ENCODE measurements around the gene GPR108.

The GPR108 gene

GRCh38 chr19:6713773-6714692 lies 23.3 kb downstream of the GPR108 start:
- Histone ChIP-seq H3K9ac (no peak overlapping the region), H3K79me2 (no peaks in the 10 kb centered on the region), H3K27ac (no peak overlapping the region), H3K4me1 (no peaks in the 10 kb centered on the region), H3K4me3 (ENCODE audit: low read depth, low read length) (no peak overlapping the region), H3K4me2 (ENCODE audit: low read length) (no peak overlapping the region), H3K27me3 (ENCODE audit: control insufficient read depth, insufficient read depth, low read length) (no peaks in the 10 kb centered on the region), H3K9me3 (ENCODE audit: control insufficient read depth, low read length) (no peaks in the 10 kb centered on the region), H3K36me3 (ENCODE audit: control insufficient read depth, insufficient read depth, low read length) (no peaks in the 10 kb centered on the region), H2AFZ (no peak overlapping the region)
- TF ChIP-seq CTCF (IDR thresholded peaks at IDR 0.05), result no peak

DNA sequence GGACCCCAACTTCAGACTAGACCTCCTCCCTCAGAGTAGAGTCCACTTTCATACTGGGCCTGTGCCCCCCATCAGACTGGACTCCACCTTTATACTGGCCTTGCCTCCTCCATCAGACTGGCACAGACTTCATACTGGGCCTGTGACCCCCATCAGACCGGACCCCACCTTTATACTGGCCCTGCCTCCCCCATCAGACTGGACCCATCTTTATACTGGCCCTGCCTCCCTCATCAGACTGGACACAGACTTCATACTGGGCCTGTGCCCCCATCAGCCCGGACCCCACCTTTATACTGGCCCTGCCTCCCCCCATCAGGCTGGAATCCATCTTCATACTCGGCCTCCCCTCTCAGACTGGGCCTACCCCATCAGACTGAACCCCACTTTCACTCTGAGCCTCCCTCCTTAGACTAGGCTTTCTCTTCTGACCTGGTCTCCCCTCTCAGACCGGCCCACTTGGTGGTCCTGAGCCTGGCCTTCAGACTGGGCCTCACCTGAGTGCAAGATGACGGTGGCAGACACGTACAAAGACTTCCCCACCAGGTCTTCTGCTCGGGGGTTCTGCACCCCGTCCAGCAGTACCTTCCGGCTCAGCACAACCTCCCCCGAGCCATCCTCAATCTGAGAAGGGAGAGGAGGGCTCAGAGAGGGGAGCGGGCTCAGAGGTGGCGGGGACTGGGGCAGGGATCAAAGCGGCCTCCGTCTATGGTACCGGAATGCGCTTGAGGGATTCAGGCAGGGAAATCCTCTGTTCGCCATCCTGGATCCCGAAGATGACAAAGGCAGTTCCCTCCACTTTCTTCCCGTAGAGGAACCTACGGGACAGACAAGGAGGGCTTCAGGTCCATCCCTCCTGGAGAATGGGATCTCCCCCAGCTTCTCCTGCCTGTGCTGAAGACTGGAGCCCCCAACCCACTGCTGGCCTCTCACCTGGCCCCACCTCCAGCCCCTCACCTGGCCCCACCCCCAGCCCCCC lies 24.4 kb downstream of the GPR108 start:
- Histone ChIP-seq H3K27me3 (ENCODE audit: control insufficient read depth, insufficient read depth, low read length) (no peaks in the 10 kb centered on the region), H3K9me3 (ENCODE audit: control insufficient read depth, low read length) (no peaks in the 10 kb centered on the region), H2AFZ (no peak overlapping the region), H3K9ac (no peak overlapping the region), H3K4me3 (ENCODE audit: low read depth, low read length) (no peak overlapping the region), H3K79me2 (no peaks in the 10 kb centered on the region), H3K4me2 (ENCODE audit: low read length) (no peak overlapping the region), H3K4me1 (no peaks in the 10 kb centered on the region), H3K27ac (no peak overlapping the region), H3K36me3 (ENCODE audit: control insufficient read depth, insufficient read depth, low read length) (no peaks in the 10 kb centered on the region)
- no peak for TF ChIP-seq CTCF (IDR thresholded peaks at IDR 0.05)

GRCh38 chr19:6712231-6712630 lies 25.1 kb downstream of the GPR108 start:
- no peak overlapping the region for H2AFZ ChIP-seq
- H3K36me3 ChIP-seq (ENCODE audit: control insufficient read depth, insufficient read depth, low read length), result no peaks in the 10 kb centered on the region
- H3K9ac ChIP-seq, result no peak overlapping the region
- TF ChIP-seq CTCF (IDR thresholded peaks at IDR 0.05), result no peak
- H3K27me3 ChIP-seq (ENCODE audit: control insufficient read depth, insufficient read depth, low read length), result no peaks in the 10 kb centered on the region
- no peaks in the 10 kb centered on the region for H3K79me2 ChIP-seq
- no peak overlapping the region for H3K27ac ChIP-seq
- H3K4me2 ChIP-seq (ENCODE audit: low read length), result no peak overlapping the region
- no peak overlapping the region for H3K4me3 ChIP-seq (ENCODE audit: low read depth, low read length)
- H3K9me3 ChIP-seq (ENCODE audit: control insufficient read depth, low read length), result no peaks in the 10 kb centered on the region
- H3K4me1 ChIP-seq, result no peaks in the 10 kb centered on the region

GRCh38 chr19:6711605-6712004 lies 25.8 kb downstream of the GPR108 start:
- H3K4me3 ChIP-seq (ENCODE audit: low read depth, low read length), result no peak overlapping the region
- H3K79me2 ChIP-seq, result no peaks in the 10 kb centered on the region
- no peaks in the 10 kb centered on the region for H3K27me3 ChIP-seq (ENCODE audit: control insufficient read depth, insufficient read depth, low read length)
- H2AFZ ChIP-seq, result no peak overlapping the region
- no peak overlapping the region for H3K4me2 ChIP-seq (ENCODE audit: low read length)
- no peak overlapping the region for H3K27ac ChIP-seq
- no peak overlapping the region for H3K9ac ChIP-seq
- H3K9me3 ChIP-seq (ENCODE audit: control insufficient read depth, low read length), result no peaks in the 10 kb centered on the region
- H3K36me3 ChIP-seq (ENCODE audit: control insufficient read depth, insufficient read depth, low read length), result no peaks in the 10 kb centered on the region
- TF ChIP-seq CTCF (IDR thresholded peaks at IDR 0.05), result no peak
- H3K4me1 ChIP-seq, result no peaks in the 10 kb centered on the region

Data from parathyroid adenoma (tissue), 2 donors.